Activated CD8-positive, alpha-beta memory T cell treated with anti-CD3 and anti-CD28 coated beads, Interleukin-2, amount 10 ng/mL, durations not matched to agents 7 days and 5 days (primary cell): ENCODE measurements around the gene WWC1. TPM values are rescaled to one million over a fixed set of nuclear protein-coding genes. Genes with fewer than 3 reads are reported as not detected.
"Not testable (repeated sequence)": the region's sequence is repeated elsewhere in the genome, so short reads cannot be mapped to it uniquely, and the experiment has no call there.

Experiments
- ATAC-seq: fragments of 150-1000 bp; cut with Tn5 transposase; one replicate; pipeline ENCODE4 v1.10.0; 2021; ENCODE audit warnings: moderate library complexity
- CTCF ChIA-PET: fragments of 350-600 bp; sonication (Branson Sonifier 250); formaldehyde crosslinking; loops from one replicate; lab custom pipeline; 2021; ENCODE audit warnings: antibody characterized with exemption; lab: Charles Lee
- DNase-seq: peaks from one replicate; pipeline ENCODE4 v3.0.0-alpha.2; 2020
- H3K27ac Mint-ChIP-seq: one replicate; pipeline ENCODE4 v1.8.0; 2021; ENCODE audit warnings: mild to moderate bottlenecking, mixed read lengths
- H3K27me3 Mint-ChIP-seq: one replicate; pipeline ENCODE4 v1.8.0; 2021; ENCODE audit warnings: mixed read lengths
- H3K36me3 Mint-ChIP-seq: one replicate; pipeline ENCODE4 v1.8.0; 2021; ENCODE audit warnings: mild to moderate bottlenecking, mixed read lengths
- H3K4me1 Mint-ChIP-seq: one replicate; pipeline ENCODE4 v1.8.0; 2021; ENCODE audit warnings: mixed read lengths
- H3K4me3 Mint-ChIP-seq: one replicate; pipeline ENCODE4 v1.8.0; 2021; ENCODE audit warnings: mild to moderate bottlenecking, moderate library complexity, mixed read lengths
- H3K9me3 Mint-ChIP-seq: one replicate; pipeline ENCODE4 v1.8.0; 2022; ENCODE audit warnings: low read depth, mixed read lengths
- total RNA-seq, 2 experiments: library from RNA; stranded (reverse); gene quantifications; one replicate each; pipeline ENCODE4 v1.2.3, GENCODE V29; 2021

WWC1 gene
- total RNA-seq, 2 experiments from 2014 or later: 0.30 TPM; not detected in 1

GRCh38 chr5:168307925-168308584 lies 16.6 kb downstream of the WWC1 start:
- CTCF ChIA-PET: no interaction called here
- no peaks in the 10 kb centered on the region for H3K4me1 Mint-ChIP-seq
- H3K27me3 Mint-ChIP-seq: peaks cover 8% of the 10 kb centered on the region
- no peaks in the 10 kb centered on the region for H3K36me3 Mint-ChIP-seq
- ATAC-seq: no peak
- DNase-seq: no peak
- no peak overlapping the region for H3K27ac Mint-ChIP-seq
- H3K4me3 Mint-ChIP-seq: no peak overlapping the region
- no peaks in the 10 kb centered on the region for H3K9me3 Mint-ChIP-seq

GRCh38 chr5:168308976-168309598 lies 17.6 kb downstream of the WWC1 start:
- ATAC-seq: no peak
- Mint-ChIP-seq H3K27ac (no peak overlapping the region), H3K36me3 (no peaks in the 10 kb centered on the region), H3K4me3 (no peak overlapping the region), H3K4me1 (no peaks in the 10 kb centered on the region), H3K9me3 (no peaks in the 10 kb centered on the region), H3K27me3 (peaks cover 8% of the 10 kb centered on the region)
- DNase-seq: no peak
- CTCF ChIA-PET: no interaction called here

- H3K36me3 Mint-ChIP-seq, DNase-seq, ATAC-seq, H3K4me1 Mint-ChIP-seq, CTCF ChIA-PET, H3K9me3 Mint-ChIP-seq, H3K27me3 Mint-ChIP-seq, H3K27ac Mint-ChIP-seq, H3K4me3 Mint-ChIP-seq: not testable (repeated sequence)
These were observed 19.1 kb downstream of the WWC1 start for GRCh38 chr5:168310541-168310940.

- CTCF ChIA-PET: no interaction called here
- H3K4me3 Mint-ChIP-seq: no peak overlapping the region
- peaks cover 5% of the 10 kb centered on the region for H3K27me3 Mint-ChIP-seq
- no peaks in the 10 kb centered on the region for H3K4me1 Mint-ChIP-seq
- no peaks in the 10 kb centered on the region for H3K36me3 Mint-ChIP-seq
- H3K27ac Mint-ChIP-seq: no peak overlapping the region
- H3K9me3 Mint-ChIP-seq: no peaks in the 10 kb centered on the region
- DNase-seq: no peak
- no peak for ATAC-seq
These were observed 19.7 kb downstream of the WWC1 start for GRCh38 chr5:168311061-168311566.

GRCh38 chr5:168312606-168313295 lies 21.3 kb downstream of the WWC1 start:
- Mint-ChIP-seq H3K27ac (no peak overlapping the region), H3K36me3 (no peaks in the 10 kb centered on the region), H3K4me1 (no peaks in the 10 kb centered on the region), H3K4me3 (no peak overlapping the region), H3K27me3 (peaks cover 5% of the 10 kb centered on the region), H3K9me3 (no peaks in the 10 kb centered on the region)
- ATAC-seq: no peak
- DNase-seq: no peak
- CTCF ChIA-PET: no interaction called here

- CTCF ChIA-PET: interaction anchor here (0.8 kb wide), 1 partner anchor 34 kb away, joined by 3 read pairs; no protein-coding TSS in a partner anchor
These were observed 22.3 kb downstream of the WWC1 start for GRCh38 chr5:168313596-168314204.

GRCh38 chr5:168314735-168315411 lies 23.4 kb downstream of the WWC1 start:
- no peaks in the 10 kb centered on the region for H3K9me3 Mint-ChIP-seq
- no peaks in the 10 kb centered on the region for H3K4me1 Mint-ChIP-seq
- CTCF ChIA-PET: no interaction called here
- DNase-seq (no peak), ATAC-seq (no peak)
- no peaks in the 10 kb centered on the region for H3K27me3 Mint-ChIP-seq
- no peak overlapping the region for H3K27ac Mint-ChIP-seq
- H3K36me3 Mint-ChIP-seq: no peaks in the 10 kb centered on the region
- no peak overlapping the region for H3K4me3 Mint-ChIP-seq

More at GRCh38 chr5:168313596-168314204, 22.3 kb downstream of the WWC1 start:
- no peaks in the 10 kb centered on the region for H3K4me1 Mint-ChIP-seq
- H3K27me3 Mint-ChIP-seq: peaks cover 3% of the 10 kb centered on the region
- no peaks in the 10 kb centered on the region for H3K36me3 Mint-ChIP-seq
- H3K4me3 Mint-ChIP-seq: no peak overlapping the region
- H3K9me3 Mint-ChIP-seq: no peaks in the 10 kb centered on the region
- no peak overlapping the region for H3K27ac Mint-ChIP-seq
- ATAC-seq (no peak), DNase-seq (no peak)

- H3K36me3 Mint-ChIP-seq: no peaks in the 10 kb centered on the region
- ATAC-seq (no peak), DNase-seq (no peak)
- CTCF ChIA-PET: no interaction called here
- no peaks in the 10 kb centered on the region for H3K4me1 Mint-ChIP-seq
- H3K27ac Mint-ChIP-seq: no peak overlapping the region
- no peak overlapping the region for H3K4me3 Mint-ChIP-seq
- no peaks in the 10 kb centered on the region for H3K27me3 Mint-ChIP-seq
- H3K9me3 Mint-ChIP-seq: no peaks in the 10 kb centered on the region
These were observed 24.1 kb downstream of the WWC1 start for GRCh38 chr5:168315416-168316138.

- Mint-ChIP-seq H3K9me3 (no peaks in the 10 kb centered on the region), H3K4me3 (no peak overlapping the region), H3K27ac (no peak overlapping the region), H3K36me3 (no peaks in the 10 kb centered on the region), H3K4me1 (no peaks in the 10 kb centered on the region), H3K27me3 (no peaks in the 10 kb centered on the region)
- no peak for DNase-seq
- CTCF ChIA-PET: no interaction called here
- no peak for ATAC-seq
These were observed 24.7 kb downstream of the WWC1 start for GRCh38 chr5:168316139-168316578.

GRCh38 chr5:168317096-168317520 lies 25.7 kb downstream of the WWC1 start:
- CTCF ChIA-PET: no interaction called here
- H3K27ac Mint-ChIP-seq: no peak overlapping the region
- no peaks in the 10 kb centered on the region for H3K27me3 Mint-ChIP-seq
- H3K36me3 Mint-ChIP-seq: no peaks in the 10 kb centered on the region
- no peaks in the 10 kb centered on the region for H3K4me1 Mint-ChIP-seq
- H3K9me3 Mint-ChIP-seq: no peaks in the 10 kb centered on the region
- DNase-seq: no peak
- no peak for ATAC-seq
- no peak overlapping the region for H3K4me3 Mint-ChIP-seq

- Mint-ChIP-seq H3K4me3 (no peak overlapping the region), H3K9me3 (no peaks in the 10 kb centered on the region), H3K27me3 (no peaks in the 10 kb centered on the region), H3K4me1 (no peaks in the 10 kb centered on the region), H3K36me3 (no peaks in the 10 kb centered on the region), H3K27ac (no peak overlapping the region)
- DNase-seq (no peak), ATAC-seq (no peak)
- CTCF ChIA-PET: no interaction called here
These were observed 26.2 kb downstream of the WWC1 start for GRCh38 chr5:168317521-168318147.

GRCh38 chr5:168318240-168318639 lies 26.8 kb downstream of the WWC1 start:
- no peaks in the 10 kb centered on the region for H3K36me3 Mint-ChIP-seq
- H3K9me3 Mint-ChIP-seq: no peaks in the 10 kb centered on the region
- ATAC-seq (no peak), DNase-seq (no peak)
- no peak overlapping the region for H3K4me3 Mint-ChIP-seq
- no peak overlapping the region for H3K27ac Mint-ChIP-seq
- CTCF ChIA-PET: no interaction called here
- H3K4me1 Mint-ChIP-seq: no peaks in the 10 kb centered on the region
- no peaks in the 10 kb centered on the region for H3K27me3 Mint-ChIP-seq
